T-helper 2 cell (primary cell): ENCODE data around the gene CAPNS1.
"Not testable (repeated sequence)": the region's sequence is repeated elsewhere in the genome, so short reads cannot be mapped to it uniquely, and the experiment has no call there.

Source experiments
- DNase-seq, 5 experiments: peaks; one replicate each; pipeline versions ENCODE4 v3.0.0 to v3.0.0-alpha.2; 2012 to 2022

Gene CAPNS1

GRCh38 chr19:36114721-36115452 is 25.0 kb upstream of the CAPNS1 start, which contains the start of gene POLR2I:
POLR2I (minus strand) TSS chr19:36114875; CDS start chr19:36114856, 19 bp downstream.
- peak; percentile 90 to 100 (median 99) for DNase-seq

DNA sequence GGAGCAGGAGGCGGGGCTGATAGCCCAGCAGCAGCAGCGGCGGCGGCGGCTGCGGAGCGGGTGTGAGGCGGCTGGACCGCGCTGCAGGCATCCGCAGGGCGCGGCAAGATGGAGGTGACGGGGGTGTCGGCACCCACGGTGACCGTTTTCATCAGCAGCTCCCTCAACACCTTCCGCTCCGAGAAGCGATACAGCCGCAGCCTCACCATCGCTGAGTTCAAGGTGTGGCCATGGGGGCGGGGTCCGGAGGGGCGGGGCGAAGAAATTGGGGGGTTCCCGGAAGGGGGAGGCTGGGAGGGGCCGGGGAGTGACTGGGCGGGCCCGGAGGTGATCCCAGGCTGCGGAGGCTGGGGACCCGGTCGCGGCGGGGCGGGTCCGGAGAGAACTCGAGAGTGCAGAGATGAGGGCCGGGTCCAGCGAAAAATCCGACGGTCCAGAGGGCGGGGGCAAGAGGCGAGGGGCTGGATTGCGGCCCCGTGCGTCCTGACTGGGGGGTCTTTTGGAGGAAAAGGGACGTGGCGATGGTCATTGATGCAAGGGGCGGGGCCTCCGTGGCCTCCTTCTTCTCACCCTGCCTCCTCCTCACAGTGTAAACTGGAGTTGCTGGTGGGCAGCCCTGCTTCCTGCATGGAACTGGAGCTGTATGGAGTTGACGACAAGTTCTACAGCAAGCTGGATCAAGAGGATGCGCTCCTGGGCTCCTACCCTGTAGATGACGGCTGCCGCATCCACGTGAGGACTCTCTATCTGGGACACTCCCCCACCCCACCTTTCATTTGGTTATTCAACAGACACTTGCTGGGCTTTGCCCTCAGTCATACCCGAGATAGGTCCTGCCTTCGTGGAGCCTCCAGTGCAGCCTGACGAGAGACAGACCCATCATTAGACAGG is 24.2 kb upstream of the CAPNS1 start, which contains the start of gene TBCB:
TBCB (plus strand) TSS at position 16 of the 891 bp plus-strand sequence; CDS start at position 109, 93 bp downstream.
- DNase-seq = peak in 4 of 5 experiments; percentile 55 to 93 (median 86)

DNA sequence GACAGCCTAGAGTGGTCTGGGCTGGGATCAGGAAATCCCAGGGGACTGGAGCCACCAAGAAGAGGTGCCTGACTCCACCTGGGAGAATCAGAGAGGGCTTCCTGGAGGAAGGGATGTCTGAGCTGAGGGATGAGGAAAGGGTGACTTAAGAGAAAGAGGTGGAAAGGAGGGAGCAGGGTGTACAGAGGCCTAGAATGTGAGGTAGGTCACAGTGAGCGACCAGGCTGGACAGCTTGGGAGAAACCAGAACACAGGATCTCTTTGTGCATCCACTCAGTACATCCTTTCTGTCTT is 23.6 kb upstream of the CAPNS1 start:
- DNase-seq = no peak

DNA sequence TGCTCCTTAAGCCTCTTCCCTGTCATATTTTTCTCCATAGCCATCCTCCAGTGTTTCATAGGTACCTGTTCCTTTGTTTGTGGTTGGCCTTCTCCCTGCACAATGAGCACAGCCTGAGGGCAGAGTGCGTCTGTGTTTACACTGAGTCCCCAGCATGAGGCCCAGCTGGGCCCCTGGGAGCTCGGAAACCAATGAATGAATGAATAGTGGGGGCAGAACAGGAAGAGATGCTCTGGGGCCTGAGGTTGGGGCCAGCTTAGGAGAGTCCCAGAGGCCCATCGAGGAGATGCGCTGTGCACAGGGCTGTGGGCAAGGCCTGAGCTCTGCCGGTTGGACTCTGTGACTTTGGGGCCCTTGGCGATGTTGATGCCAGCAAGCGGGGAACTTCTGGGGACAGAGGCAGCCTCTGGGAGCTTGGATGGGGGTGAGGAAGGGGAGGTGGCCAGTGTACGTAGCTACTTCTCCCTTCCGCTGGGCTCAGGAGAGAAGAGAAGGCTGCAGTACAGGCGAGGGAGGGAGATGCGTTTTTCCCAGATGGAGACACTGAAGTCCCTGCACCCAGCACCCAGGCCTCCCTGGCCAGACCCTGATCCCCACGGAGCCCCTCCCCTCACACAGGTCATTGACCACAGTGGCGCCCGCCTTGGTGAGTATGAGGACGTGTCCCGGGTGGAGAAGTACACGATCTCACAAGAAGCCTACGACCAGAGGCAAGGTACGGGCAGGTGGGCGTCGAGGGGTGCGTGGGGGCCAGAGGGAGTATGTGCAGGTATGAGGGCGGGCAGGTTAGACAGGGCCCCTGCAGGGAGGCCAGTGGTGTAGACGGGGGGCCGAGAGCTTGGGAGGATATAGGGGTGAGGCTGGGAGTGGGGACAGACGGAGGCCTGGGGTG is 19.5 kb upstream of the CAPNS1 start:
- no peak for DNase-seq

DNA sequence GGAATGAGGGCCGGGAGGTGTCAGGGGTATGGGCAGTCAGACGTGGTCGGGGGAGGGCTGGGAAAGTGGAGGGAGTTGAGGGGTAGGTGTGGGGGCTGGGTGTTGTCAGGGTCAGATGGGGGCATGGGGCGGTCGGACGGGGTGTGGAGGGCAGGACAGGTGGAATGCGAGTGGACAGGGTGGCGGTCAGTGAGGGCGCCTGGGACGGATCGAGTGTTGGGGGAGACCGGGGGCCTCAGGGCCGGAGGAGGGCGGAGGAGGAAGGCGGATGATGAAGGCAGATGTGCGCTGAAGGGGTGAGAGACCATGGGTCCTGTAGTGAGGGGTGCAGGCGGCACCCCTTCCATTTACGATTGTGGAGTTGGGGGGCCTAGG is 18.9 kb upstream of the CAPNS1 start:
- DNase-seq = no peak

DNA sequence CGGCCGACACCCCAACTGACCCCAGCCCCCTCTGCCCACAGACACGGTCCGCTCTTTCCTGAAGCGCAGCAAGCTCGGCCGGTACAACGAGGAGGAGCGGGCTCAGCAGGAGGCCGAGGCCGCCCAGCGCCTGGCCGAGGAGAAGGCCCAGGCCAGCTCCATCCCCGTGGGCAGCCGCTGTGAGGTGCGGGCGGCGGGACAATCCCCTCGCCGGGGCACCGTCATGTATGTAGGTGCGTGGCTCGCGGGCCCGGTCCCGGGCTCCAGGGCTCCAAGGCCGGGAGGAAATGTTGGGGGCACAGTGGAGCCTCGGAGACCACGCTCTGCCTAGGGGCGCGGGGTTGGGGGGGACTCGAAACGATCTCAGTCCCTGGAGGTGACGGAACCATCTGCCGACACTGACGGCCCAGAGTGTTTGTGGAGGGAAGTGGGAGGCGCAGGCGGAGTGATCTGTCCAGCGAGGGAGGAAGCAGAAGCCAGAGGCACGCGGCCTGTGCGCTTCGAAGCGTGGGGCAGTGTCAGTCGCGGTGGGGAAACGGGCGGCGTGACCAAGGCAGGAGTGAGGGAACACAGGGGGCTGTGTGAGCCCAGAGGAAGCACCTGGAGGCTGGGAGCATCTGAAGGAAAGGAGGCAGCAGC is 18.3 kb upstream of the CAPNS1 start:
- no peak for DNase-seq

- no peak for DNase-seq
Observed at GRCh38 chr19:36125557-36125956, 14.3 kb upstream of the CAPNS1 start.

DNA sequence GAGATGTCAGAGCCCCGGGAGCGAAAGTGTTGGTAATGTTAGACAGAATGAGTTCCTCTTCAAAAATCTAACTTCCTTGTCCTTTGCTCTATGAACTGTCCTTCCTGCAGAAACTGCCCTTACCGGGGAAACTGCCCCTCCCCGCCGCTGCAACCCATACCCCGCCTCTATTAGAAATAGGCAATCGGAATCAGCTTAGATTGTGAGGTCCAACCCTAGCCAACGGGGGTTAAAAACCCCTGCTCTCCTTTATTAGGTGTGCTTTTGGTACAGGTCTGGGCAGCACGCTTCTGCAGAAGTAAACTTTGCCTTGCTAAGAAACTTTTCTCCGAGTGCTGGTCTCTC is 11.5 kb upstream of the CAPNS1 start:
- no peak for DNase-seq

DNA sequence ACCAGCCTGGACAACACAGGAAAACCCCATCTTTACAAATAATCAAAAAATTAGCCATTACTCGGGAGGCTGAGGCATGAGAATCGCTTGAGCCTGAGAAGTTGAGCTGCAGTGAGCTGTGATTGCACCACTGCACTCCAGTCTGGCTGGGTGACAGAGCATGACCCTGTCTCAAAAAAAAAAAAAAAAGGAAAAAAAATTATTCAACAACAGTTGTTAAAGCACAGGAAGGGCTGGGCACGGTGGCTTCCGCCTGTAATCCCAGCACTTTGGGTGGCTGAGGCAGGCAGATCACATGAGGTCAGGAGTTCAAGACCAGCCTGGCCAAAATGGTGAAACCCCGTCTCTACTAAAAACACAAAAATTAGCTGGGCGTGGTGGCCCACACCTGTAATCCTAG is 8.6 kb upstream of the CAPNS1 start:
- peak in 1 of 5 experiments; percentile 13 for DNase-seq

DNA sequence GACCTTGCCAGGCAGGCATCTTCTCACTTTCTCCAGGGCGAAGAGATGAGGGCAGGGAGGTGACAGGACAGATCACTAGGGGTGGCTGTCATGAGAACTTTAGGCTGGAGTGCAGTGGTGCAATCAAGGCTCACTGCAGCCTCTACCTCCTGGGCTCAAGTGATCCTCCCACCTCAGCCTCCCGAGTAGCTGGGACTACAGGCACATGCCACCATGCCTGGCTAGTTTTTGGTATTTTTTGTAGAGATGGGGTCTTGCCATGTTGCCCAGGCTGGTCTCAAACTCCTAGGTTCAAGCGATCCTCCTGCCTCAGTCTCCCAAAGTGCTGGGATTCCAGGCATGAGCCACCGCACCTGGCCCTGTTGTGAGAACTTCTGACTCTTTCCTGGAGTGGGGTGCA is 5.0 kb upstream of the CAPNS1 start:
- not testable (repeated sequence) for DNase-seq

- DNase-seq = peak in 1 of 5 experiments; percentile 14
Observed at GRCh38 chr19:36136964-36137686, 2.7 kb upstream of the CAPNS1 start.

GRCh38 chr19:36139120-36139472 is 770 bp upstream of the CAPNS1 start:
- no peak for DNase-seq

DNA sequence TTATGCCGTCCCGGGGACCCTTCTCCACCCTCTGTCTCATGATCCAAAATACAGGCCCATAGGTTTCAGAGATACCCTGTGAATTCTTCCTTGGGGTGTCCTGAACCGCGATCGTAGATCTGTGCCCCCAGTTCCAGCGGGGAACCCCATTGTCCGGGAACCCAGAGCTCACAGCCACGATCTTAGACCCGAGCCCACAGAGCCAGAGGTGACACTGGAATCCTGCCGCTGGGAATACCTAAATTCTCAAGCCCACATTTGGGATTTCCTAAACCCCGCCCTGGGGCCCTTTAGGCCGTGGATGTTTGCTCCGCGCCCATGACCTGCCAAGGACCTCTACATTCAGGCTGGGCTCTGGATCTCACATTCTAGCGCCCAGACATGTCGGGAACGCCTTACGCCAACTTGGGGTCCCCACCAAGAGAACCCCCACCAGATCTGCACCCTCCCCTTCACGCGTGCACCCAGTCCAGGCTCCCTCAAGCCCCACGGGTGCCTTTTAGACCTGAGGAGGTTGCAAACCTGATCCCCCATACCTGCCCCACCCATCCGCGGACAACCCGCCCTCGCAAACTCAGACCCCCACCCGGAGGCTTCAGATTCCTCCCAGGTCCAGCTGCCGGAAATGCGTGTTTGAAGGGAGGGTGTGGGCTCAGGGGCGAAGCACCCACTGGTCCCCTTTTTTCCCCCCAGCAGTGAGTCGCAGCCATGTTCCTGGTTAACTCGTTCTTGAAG is 605 bp downstream of the CAPNS1 start:
- peak in 2 of 5 experiments; percentile 21 to 49 for DNase-seq

DNA sequence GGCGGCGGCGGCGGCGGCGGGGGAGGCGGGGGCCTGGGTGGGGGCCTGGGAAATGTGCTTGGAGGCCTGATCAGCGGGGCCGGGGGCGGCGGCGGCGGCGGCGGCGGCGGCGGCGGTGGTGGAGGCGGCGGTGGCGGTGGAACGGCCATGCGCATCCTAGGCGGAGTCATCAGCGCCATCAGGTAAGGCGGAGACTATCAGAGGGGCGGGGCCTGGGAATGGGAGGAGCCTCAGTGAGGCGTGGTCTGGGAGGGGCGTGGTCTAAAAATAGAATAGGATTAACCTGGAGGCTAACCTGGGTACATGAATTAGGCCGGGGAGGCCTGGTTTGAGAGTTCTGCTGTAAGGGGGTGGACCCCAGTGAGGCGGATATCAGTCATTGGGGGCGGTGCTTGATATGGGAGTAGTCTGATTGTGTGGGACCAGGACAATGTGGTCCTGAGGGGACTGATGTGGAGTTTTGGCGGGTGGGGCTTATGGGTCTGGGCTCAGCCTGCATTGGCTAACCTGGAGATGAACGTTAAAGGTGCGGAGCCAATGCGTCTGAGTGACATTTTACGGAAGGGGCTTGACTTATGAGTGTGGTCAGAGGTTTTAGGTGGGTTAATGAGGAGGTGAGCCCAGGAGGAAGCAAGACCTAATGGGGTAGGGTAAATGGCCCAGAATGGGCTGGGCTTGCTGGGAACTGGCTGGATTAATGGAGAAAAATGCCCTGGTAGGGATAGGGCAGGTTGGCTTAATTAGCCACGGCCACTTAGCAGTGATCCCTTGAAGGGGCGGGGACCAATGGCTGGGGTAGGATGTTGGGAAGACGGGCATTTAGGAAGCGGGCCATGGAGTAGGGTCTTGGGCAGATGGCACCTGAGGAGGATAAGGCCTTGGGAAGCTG is 1.4 kb downstream of the CAPNS1 start:
- peak; percentile 79 to 87 (median 85) for DNase-seq

GRCh38 chr19:36142046-36142445 is 2.2 kb downstream of the CAPNS1 start:
- no peak for DNase-seq

DNA sequence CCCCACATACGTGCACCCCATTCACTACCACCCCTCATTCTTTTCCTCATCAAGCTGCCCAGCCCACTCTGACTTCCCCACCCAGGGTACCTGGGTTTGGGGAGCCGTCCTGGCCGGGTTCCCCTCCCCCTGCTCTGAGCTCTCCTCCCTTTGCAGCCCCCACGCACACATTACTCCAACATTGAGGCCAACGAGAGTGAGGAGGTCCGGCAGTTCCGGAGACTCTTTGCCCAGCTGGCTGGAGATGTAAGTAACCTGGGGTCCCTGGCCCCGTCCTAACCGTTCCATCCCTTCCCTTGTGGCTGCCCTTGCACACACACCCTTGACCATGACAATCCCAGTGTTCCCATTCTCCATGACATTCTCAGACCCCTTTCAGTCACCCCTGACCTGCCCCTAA is 2.6 kb downstream of the CAPNS1 start:
- no peak for DNase-seq

GRCh38 chr19:36144624-36145023 is 4.8 kb downstream of the CAPNS1 start:
- DNase-seq = no peak

GRCh38 chr19:36149673-36150406 is 10.0 kb downstream of the CAPNS1 start:
- DNase-seq = no peak

- DNase-seq = no peak
Observed at GRCh38 chr19:36150586-36150985, 10.7 kb downstream of the CAPNS1 start.
